OCI-LY1 (cell line): ENCODE data around the gene PPP1R36.

Experiments used
- H2AFZ ChIP-seq: fragments of 200-600 bp; sonication (generic), shearing (Covaris generic); 2 replicates; pipeline ENCODE4 v1.6.0; 2014; ENCODE audit warnings: antibody characterized with exemption, mild to moderate bottlenecking, low read length
- H3F3A ChIP-seq: fragments of 200-600 bp; sonication (generic), shearing (Covaris generic); 2 replicates; pipeline ENCODE4 v1.6.0; 2014; ENCODE audit warnings: mild to moderate bottlenecking, antibody characterized with exemption, low read length, moderate library complexity; ENCODE audit not compliant: insufficient read depth
- H3K27ac ChIP-seq: fragments of 200-600 bp; sonication (generic); 2 replicates; pipeline ENCODE4 v1.5.1; 2014; ENCODE audit warnings: low read length, mixed run types, mild to moderate bottlenecking, low read depth; ENCODE audit not compliant: poor library complexity, severe bottlenecking
- H3K27me3 ChIP-seq: fragments of 200-600 bp; sonication (generic); 2 replicates; pipeline ENCODE4 v1.6.0; 2014; ENCODE audit warnings: antibody characterized with exemption, mild to moderate bottlenecking, low read length, moderate library complexity; ENCODE audit not compliant: insufficient read depth
- H3K36me3 ChIP-seq: fragments of 200-600 bp; sonication (generic); 2 replicates; pipeline ENCODE4 v1.6.1; 2014; ENCODE audit warnings: mild to moderate bottlenecking, antibody characterized with exemption, low read length, moderate library complexity, mixed read lengths; ENCODE audit not compliant: insufficient read depth
- H3K4me1 ChIP-seq: fragments of 200-600 bp; sonication (generic); 2 replicates; pipeline ENCODE4 v1.5.1; 2014; ENCODE audit warnings: mild to moderate bottlenecking, low read length, moderate library complexity; ENCODE audit not compliant: insufficient read depth, severe bottlenecking
- H3K4me2 ChIP-seq: fragments of 200-600 bp; sonication (generic), shearing (Covaris generic); 2 replicates; pipeline ENCODE4 v1.6.1; 2014; ENCODE audit warnings: low read length
- H3K4me3 ChIP-seq: fragments of 200-600 bp; sonication (generic); 2 replicates; pipeline ENCODE4 v1.5.1; 2014; ENCODE audit warnings: low read length, low read depth, mild to moderate bottlenecking, mixed read lengths; ENCODE audit not compliant: poor library complexity, severe bottlenecking
- H3K79me2 ChIP-seq: fragments of 200-600 bp; shearing (Covaris generic); 2 replicates; pipeline ENCODE4 v1.6.1; 2016; ENCODE audit warnings: mixed run types, low read length, mixed read lengths; ENCODE audit not compliant: insufficient read depth
- H3K9ac ChIP-seq: fragments of 200-600 bp; sonication (generic), shearing (Covaris generic); 2 replicates; pipeline ENCODE4 v1.6.1; 2014; ENCODE audit warnings: mild to moderate bottlenecking, low read length, mixed read lengths
- H3K9me2 ChIP-seq: fragments of 200-600 bp; sonication (generic), shearing (Covaris generic); 2 replicates; pipeline ENCODE4 v1.6.1; 2014; ENCODE audit warnings: low read depth, mild to moderate bottlenecking, low read length, mixed read lengths
- H3K9me3 ChIP-seq: fragments of 200-600 bp; shearing (Covaris generic); 2 replicates; pipeline ENCODE4 v1.6.1; 2014; ENCODE audit warnings: low read length, mixed read lengths
- H4K20me1 ChIP-seq: fragments of 200-600 bp; sonication (generic), shearing (Covaris generic); 2 replicates; pipeline ENCODE4 v1.6.0; 2016; ENCODE audit warnings: mild to moderate bottlenecking, low read length; ENCODE audit not compliant: insufficient read depth
- CTCF ChIP-seq: fragments of 200-600 bp; sonication (generic), shearing (Covaris generic); IDR thresholded peaks from 2 replicates; pipeline ENCODE4 v1.5.1; 2017; ENCODE audit warnings: mild to moderate bottlenecking, antibody characterized with exemption, low read length, moderate library complexity, mixed read lengths
- EZH2 ChIP-seq: fragments of 200-600 bp; sonication (generic), shearing (Covaris generic); IDR thresholded peaks from 2 replicates; pipeline ENCODE4 v1.8.0; 2017; ENCODE audit warnings: borderline replicate concordance, mixed run types, mild to moderate bottlenecking, antibody characterized with exemption, low read length, moderate library complexity, mixed read lengths

PPP1R36 gene

DNA sequence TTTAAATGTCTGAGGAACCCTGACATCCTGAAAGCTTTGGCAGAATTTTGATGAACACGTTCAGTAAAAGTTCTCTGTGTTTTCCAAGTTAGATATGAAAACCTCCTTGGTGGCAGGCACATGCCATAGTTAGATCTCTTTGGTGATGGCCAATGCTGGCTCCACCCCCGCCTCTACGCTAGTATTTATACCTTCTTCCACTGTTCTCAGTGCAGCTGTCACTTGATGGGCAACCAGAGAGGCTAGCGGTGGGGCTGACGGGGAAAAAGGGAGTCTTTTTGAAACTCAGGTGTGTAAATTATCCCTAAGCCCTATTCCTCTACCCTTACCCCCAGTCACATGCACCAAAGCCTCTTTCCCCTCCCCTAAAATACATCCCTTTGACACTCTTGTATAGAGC is 32.1 kb downstream of the PPP1R36 start:
- H3K4me1 ChIP-seq, result no peaks in the 10 kb centered on the region
- no peak overlapping the region for H3K4me2 ChIP-seq
- no peak overlapping the region for H3K9ac ChIP-seq
- no peaks in the 10 kb centered on the region for H4K20me1 ChIP-seq
- no peaks in the 10 kb centered on the region for H3K79me2 ChIP-seq
- no peaks in the 10 kb centered on the region for H3F3A ChIP-seq
- H3K4me3 ChIP-seq, result no peak overlapping the region
- H3K36me3 ChIP-seq, result no peaks in the 10 kb centered on the region
- no peaks in the 10 kb centered on the region for H3K27me3 ChIP-seq
- H3K27ac ChIP-seq, result no peak overlapping the region
- TF ChIP-seq EZH2 (no peak), CTCF (no peak)
- H2AFZ ChIP-seq, result no peak overlapping the region
- H3K9me3 ChIP-seq, result no peaks in the 10 kb centered on the region
- H3K9me2 ChIP-seq, result no peaks in the 10 kb centered on the region

DNA sequence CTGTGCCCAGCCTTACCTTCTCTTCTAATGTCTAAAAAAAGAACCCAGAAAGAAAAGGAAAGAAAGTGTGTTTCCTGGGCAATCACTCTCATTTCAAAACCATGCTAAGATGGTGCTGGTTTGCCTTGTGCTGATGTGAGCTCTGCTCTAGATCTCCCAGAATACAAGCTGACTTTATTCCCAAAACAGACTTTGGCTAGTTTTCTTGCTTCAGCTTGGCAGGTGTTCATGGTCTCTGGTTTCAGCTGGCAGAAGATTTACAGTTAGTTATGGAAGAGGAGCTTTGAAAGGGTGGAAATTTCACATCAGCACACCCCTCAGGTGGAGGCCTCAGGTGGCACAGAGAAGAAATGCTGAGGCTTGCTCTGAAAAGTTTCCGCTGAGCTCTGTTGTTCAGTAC is 34.4 kb downstream of the PPP1R36 start:
- H3K4me1 ChIP-seq, result no peaks in the 10 kb centered on the region
- H4K20me1 ChIP-seq, result no peaks in the 10 kb centered on the region
- TF ChIP-seq EZH2, result no peak
- no peak for TF ChIP-seq CTCF
- no peaks in the 10 kb centered on the region for H3K9me3 ChIP-seq
- no peaks in the 10 kb centered on the region for H3K79me2 ChIP-seq
- H3K9ac ChIP-seq, result no peak overlapping the region
- H3K27ac ChIP-seq, result no peak overlapping the region
- no peak overlapping the region for H3K4me3 ChIP-seq
- H3K36me3 ChIP-seq, result no peaks in the 10 kb centered on the region
- no peaks in the 10 kb centered on the region for H3F3A ChIP-seq
- H3K4me2 ChIP-seq, result no peak overlapping the region
- H2AFZ ChIP-seq, result no peak overlapping the region
- H3K9me2 ChIP-seq, result no peaks in the 10 kb centered on the region
- H3K27me3 ChIP-seq, result 0 out of 2 replicates have a peak, but pooled peaks cover 9% of the 10 kb centered on the region

- Histone ChIP-seq H3K36me3 (no peaks in the 10 kb centered on the region), H3K27me3 (peaks cover 13% of the 10 kb centered on the region; the same call in 1 of the 2 replicates), H4K20me1 (no peaks in the 10 kb centered on the region), H3K79me2 (no peaks in the 10 kb centered on the region), H2AFZ (no peak overlapping the region), H3F3A (no peaks in the 10 kb centered on the region), H3K4me3 (no peak overlapping the region), H3K9me2 (no peaks in the 10 kb centered on the region), H3K27ac (no peak overlapping the region), H3K4me2 (no peak overlapping the region), H3K9me3 (0 out of 2 replicates have a peak, but pooled peaks cover 3% of the 10 kb centered on the region), H3K9ac (no peak overlapping the region), H3K4me1 (no peaks in the 10 kb centered on the region)
- TF ChIP-seq EZH2 (no peak), CTCF (no peak)
Measured at GRCh38 chr14:64591809-64592208, 42.0 kb downstream of the PPP1R36 start.
